ENCODE measurements around the gene DNMBP.
"Not testable (repeated sequence)": the region's sequence is repeated elsewhere in the genome, so short reads cannot be mapped to it uniquely, and the experiment has no call there.

Gene DNMBP

GRCh38 chr10:99906470-99906869 is 103.3 kb downstream of the DNMBP start:
- DNase-seq, result no peak

- no peak for DNase-seq
These were observed 103.8 kb downstream of the DNMBP start for GRCh38 chr10:99905971-99906370.

- no peak for DNase-seq
These were observed 113.9 kb downstream of the DNMBP start for GRCh38 chr10:99895867-99896266.

- not testable (repeated sequence) for DNase-seq
These were observed 114.7 kb downstream of the DNMBP start for GRCh38 chr10:99895066-99895465.

DNA sequence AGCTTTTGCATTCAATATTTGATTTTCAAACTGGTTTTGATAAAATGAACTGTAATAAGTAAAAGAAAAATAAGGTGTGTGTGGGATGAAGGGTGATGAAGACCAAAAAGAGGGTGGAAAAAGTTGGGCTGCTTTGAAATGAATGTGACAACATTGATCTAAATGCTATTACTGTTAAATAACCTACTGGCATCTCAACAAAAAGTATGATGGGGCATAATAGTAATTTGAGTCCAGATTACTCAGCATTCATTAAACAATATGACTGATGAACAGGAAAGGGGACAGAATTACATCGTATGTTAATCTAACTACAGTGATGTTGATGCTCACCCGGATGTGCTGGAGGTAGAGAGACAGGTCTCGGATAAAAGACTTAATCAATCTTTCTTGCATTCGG is 115.1 kb downstream of the DNMBP start:
- DNase-seq, result no peak

GRCh38 chr10:99888622-99889021 is 121.1 kb downstream of the DNMBP start:
- no peak for DNase-seq

- DNase-seq, result no peak
These were observed 126.2 kb downstream of the DNMBP start for GRCh38 chr10:99883523-99883922.

DNA sequence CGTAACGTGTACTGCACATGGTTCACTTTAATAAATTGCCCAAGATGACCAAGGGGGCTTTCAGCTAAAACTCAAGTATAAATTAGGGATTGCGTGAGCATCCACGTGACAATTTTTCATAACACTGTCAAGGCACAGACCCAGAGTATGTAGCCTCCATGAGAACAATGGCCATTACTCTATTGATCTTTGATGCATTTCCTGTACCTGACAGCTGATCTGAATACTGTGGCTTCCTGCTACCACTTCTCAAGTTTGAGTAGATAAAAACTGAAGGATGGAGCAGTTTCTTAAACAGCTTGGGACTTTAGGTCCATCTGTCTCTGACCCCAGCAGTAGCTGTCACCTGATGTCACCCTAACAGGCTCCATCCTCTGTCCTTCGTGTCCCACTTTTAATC is 128.4 kb downstream of the DNMBP start:
- DNase-seq, result no peak

- no peak for DNase-seq
These were observed 129.5 kb downstream of the DNMBP start for GRCh38 chr10:99880080-99880835.

GRCh38 chr10:99875473-99875872 is 134.3 kb downstream of the DNMBP start:
- no peak for DNase-seq

GRCh38 chr10:99874341-99875085 is 135.2 kb downstream of the DNMBP start:
- DNase-seq, result no peak

GRCh38 chr10:99873846-99874245 is 135.9 kb downstream of the DNMBP start:
- no peak for DNase-seq

GRCh38 chr10:99872367-99873162 is 137.2 kb downstream of the DNMBP start:
- no peak for DNase-seq

DNA sequence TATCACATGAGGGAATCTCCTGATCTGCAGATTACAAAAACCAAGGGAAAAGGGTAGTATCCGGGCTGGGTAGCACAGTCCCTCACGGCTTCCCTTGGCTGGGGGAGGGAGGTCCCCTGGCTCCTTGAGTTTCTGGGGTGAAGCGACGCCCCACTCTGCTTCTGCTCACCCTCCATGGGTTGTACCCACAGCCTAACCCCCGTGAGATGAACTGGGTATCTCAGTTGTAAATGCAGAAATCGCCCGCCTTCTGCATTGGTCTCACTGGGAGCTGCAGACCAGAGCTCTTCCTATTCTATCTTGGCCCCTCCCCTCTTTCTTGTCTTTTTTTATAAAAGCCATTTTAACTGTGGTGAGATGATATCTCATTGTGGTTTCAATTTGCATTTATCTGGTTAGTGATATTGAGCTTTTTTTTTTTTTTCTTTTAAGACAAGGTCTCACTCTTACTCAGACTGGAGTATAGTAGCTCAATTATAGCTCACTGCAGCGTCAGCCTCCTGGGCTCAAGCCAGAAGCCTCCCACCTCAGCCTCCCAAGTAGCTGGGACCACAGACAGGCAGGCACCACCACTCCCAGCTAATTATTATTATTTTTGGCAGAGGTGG is 139.5 kb downstream of the DNMBP start:
- no peak for DNase-seq

DNA sequence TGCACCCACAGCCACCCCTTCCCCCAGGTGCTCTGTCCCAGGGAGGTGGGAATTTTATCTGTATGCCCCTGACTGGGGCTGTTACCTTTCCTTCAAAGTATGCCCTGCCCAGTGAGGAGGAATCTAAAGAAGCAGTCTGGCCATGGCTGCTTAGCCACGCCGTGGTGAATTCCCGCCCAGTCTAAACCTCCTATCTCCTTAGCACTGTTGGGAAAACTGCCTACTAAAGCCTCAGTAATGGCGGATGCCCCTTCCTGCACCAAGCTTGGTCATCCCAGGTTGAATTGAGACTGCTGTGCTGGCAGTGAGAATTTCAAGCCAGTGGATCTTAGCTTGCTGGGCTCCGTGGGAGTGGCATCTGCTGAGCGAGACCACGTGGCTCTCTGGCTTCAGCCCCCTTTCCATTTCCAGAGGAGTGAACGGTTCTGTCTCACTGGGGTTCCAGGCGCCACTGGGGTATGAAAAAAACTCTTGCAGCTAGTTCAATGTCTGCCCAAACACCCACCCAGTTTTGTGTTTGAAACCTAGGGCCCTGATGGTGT is 140.1 kb downstream of the DNMBP start:
- DNase-seq, result no peak

DNA sequence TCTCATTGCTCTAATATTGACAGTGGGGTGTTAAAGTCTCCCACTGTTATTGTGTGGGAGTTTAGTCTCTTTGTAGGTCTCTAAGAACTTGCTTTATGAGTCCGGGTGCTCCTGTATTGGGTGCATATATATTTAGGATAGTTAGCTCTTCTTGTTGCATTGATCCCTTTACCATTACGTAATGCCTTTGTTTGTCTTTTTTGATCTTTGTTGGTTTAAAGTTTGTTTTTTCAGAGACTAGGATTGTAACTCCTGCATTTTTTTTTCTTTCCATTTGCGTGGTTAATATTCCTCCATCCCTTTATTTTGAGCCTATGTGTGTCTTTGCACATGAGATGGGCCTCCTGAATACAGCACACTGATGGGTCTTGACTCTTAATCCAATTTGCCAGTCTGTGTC is 142.5 kb downstream of the DNMBP start:
- DNase-seq, result not testable (repeated sequence)

DNA sequence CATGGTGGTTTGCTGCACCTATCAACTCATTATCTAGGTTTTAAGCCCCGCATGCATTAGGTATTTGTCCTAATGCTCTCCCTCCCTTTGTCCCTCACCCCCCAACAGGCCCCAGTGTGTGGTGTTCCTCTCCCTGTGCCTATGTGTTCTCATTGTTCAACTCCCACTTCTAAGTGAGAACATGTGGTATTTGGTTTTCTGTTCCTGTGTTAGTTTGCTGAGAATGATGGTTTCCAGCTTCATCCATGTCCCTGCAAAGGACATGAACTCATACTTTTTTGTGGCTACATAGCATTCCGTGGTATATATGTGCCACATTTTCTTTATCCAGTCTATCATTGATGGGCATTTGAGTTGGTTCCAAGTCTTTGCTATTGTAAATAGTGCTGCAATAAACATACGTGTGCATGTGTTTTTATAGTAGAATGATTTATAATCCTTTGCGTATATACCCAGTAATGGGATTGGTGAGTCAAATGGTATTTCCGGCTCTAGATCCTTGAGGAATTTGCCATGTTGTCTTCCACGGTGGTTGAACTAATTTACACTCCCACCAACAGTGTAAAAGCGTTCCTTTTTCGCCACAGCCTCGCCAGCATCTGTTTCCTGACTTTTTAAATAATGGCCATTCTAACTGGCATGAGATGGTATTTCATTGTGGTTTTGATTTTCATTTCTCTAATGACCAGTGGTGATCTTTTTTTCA is 146.1 kb downstream of the DNMBP start:
- DNase-seq, result not testable (repeated sequence)

DNA sequence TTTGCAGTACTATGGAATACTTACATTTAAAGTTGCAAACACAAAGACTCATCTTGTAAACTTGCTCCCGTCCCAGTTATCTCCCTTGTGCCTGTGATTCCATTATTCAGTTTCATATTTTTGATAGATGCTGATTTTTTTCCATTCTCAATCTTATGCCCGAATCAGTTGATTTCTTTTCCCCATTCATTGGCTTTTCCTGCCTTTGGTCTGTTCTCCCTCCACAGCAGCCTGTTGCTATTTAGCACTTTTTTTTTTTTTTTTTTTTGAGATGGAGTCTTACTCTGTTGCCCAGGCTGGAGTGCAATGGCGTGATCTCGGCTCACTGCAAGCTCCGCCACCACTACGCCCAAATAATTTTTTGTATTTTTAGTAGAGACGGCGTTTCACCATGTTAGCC is 149.3 kb downstream of the DNMBP start:
- DNase-seq, result no peak

GRCh38 chr10:99859585-99859984 is 150.2 kb downstream of the DNMBP start:
- no peak for DNase-seq

DNA sequence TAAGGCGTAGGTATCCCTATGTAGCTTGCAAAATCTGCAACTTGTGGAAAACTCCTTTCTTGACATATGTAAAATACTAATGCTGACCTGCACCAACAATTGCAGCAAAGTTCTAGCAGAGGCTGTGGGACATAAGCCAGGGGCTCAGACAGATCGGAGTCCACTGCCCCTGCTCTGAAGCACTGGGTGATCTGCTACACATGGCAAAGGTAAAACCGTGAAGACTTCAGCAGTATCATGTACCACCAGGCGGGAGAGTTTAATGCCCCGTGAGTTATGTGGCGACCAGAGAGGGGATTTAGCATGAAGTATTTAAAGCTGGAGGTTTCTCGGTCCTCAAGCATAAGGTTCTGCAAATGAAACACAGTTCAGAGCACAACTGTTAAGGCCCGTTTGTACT is 150.9 kb downstream of the DNMBP start:
- no peak for DNase-seq

GRCh38 chr10:99855479-99856071 is 154.2 kb downstream of the DNMBP start:
- no peak for DNase-seq

DNA sequence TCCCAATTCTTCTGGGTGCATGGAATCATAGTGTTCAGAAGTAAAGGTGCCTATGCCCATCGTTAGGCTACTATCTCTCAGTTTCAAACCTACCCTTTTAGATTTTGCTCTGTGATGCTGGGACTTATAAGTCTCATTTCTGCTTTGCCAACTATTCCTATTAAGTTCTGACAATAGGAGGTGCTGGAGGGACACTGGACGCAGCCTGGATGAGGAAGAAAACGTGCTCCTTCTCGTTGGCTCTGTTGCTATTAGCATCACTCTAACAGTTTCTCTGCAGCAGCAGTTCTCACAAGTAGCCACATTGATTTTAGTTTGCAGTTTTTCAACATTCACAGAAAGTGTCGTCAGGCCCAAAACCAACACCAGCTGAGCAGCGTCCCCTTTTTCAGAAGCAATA is 154.9 kb downstream of the DNMBP start:
- peak; percentile 38 for DNase-seq

All from right hindlimb (tissue), 1 donor.